Natural killer cell treated with Interleukin-12 subunit alpha and Interleukin-12 subunit beta and Interleukin-15 and Interleukin-18, amount 100 ng/mL, for 72 hours (primary cell): ENCODE results near the gene DMC1. TPM values are rescaled to one million over a fixed set of nuclear protein-coding genes. Genes with fewer than 3 reads are reported as not detected.
"Not testable (repeated sequence)": the region's sequence is repeated elsewhere in the genome, so short reads cannot be mapped to it uniquely, and the experiment has no call there.

Experiments used
- ATAC-seq, 2 donors: fragments of 150-1000 bp; cut with Tn5 transposase in 1 of 2; sonication (Bioruptor Pico), chemical (Tn5 transposase) in 1 of 2; 2 replicates each; pipeline ENCODE4 v1.10.0; 2021
- DNase-seq: peaks from one replicate; pipeline ENCODE4 v3.0.0; 2022; ENCODE audit warnings: low spot score
- H3K27ac Mint-ChIP-seq, 2 donors: 1 replicate in 1 of 2; 2 replicates in 1 of 2; pipeline ENCODE4 v1.8.0; 2022; ENCODE audit warnings: mixed read lengths in 2 of 2, mild to moderate bottlenecking in 1 of 2, moderate library complexity in 1 of 2
- H3K27me3 Mint-ChIP-seq, 2 donors: 1 replicate in 1 of 2; 2 replicates in 1 of 2; pipeline ENCODE4 v1.8.0; 2022; ENCODE audit warnings: mixed read lengths in 2 of 2
- H3K36me3 Mint-ChIP-seq: one replicate; pipeline ENCODE4 v1.8.0; 2022; ENCODE audit warnings: mixed read lengths
- H3K4me1 Mint-ChIP-seq, 2 donors: 1 replicate in 1 of 2; 2 replicates in 1 of 2; pipeline ENCODE4 v1.8.0; 2022; ENCODE audit warnings: low read depth in 2 of 2, mixed read lengths in 2 of 2, mild to moderate bottlenecking in 1 of 2
- H3K4me3 Mint-ChIP-seq: one replicate; pipeline ENCODE4 v1.8.0; 2022; ENCODE audit warnings: mixed read lengths
- H3K9me3 Mint-ChIP-seq: 2 replicates; pipeline ENCODE4 v1.8.0; 2022; ENCODE audit warnings: mixed read lengths
- total RNA-seq, 2 donors: library from RNA; stranded (reverse); gene quantifications; one replicate each; pipeline ENCODE4 v1.2.3, GENCODE V29; 2022

Gene DMC1
- total RNA-seq, 2 donors from 2014 or later, result 4.6 to 11.5 TPM

DNA sequence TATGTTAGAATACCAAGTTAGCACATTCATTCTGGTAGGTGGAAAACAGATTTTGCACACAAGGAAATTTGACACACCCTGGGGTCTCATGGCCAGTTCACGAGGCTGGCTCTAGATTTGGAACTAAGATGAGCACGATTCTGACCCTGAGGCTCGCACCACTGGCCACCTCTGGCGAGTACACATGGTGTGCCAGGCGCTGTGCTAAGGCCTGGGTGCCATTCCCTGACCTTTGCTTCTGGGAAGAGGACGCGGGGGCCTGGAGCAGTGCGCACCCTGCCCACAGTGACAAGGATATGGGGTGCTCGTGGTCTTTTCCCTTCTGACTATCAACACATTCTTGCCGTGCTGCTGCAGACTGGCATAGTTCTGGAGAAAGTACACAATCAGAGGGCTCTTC, 29.5 kb upstream of the DMC1 start:
- Mint-ChIP-seq H3K4me1 (no peaks in the 10 kb centered on the region), H3K27me3 (peaks cover 13 to 16% of the 10 kb centered on the region in 2 donors), H3K9me3 (no peaks in the 10 kb centered on the region), H3K4me3 (no peak overlapping the region), H3K36me3 (no peaks in the 10 kb centered on the region), H3K27ac (no peak overlapping the region)
- DNase-seq, result no peak
- ATAC-seq, result no peak

DNA sequence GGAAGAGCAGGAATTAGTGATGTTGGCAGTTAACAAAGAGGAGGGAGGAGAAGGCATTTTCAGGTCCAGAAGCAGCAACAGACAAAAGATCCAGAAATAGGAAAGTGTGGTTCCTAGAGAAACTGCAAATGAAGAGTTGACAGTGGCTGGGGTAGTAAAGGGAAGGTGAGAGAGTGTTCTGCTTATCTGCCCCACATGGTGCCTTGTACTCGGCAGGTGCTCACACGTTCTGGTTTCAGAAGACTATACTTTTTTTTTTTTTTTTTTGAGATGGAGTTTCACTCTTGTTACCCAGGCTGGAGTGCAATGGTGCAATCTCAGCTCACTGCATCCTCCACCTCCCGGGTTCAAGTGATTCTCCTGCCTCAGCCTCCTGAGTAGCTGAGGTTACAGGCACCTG, 12.9 kb upstream of the DMC1 start:
- H3K27ac Mint-ChIP-seq, DNase-seq: not testable (repeated sequence)

GRCh38 chr22:38578505-38578904, 8.5 kb upstream of the DMC1 start:
- Mint-ChIP-seq H3K9me3 (no peaks in the 10 kb centered on the region), H3K27me3 (peaks cover 3 to 4% of the 10 kb centered on the region in 2 donors), H3K4me1 (no peaks in the 10 kb centered on the region), H3K36me3 (no peaks in the 10 kb centered on the region), H3K4me3 (no peak overlapping the region), H3K27ac (no peak overlapping the region)
- DNase-seq (no peak), ATAC-seq (no peak)

More for the DNA sequence above, 12.9 kb upstream of the DMC1 start:
- not testable (repeated sequence) for ATAC-seq, H3K36me3 Mint-ChIP-seq, H3K9me3 Mint-ChIP-seq, H3K4me3 Mint-ChIP-seq, H3K4me1 Mint-ChIP-seq
- H3K27me3 Mint-ChIP-seq, result peaks cover 3 to 23% of the 10 kb centered on the region in 2 donors

- no peaks in the 10 kb centered on the region for H3K36me3 Mint-ChIP-seq
Measured at GRCh38 chr22:38572065-38572464, 2.1 kb upstream of the DMC1 start.

GRCh38 chr22:38570779-38571364, 889 bp upstream of the DMC1 start:
- ATAC-seq, result no peak
- no peaks in the 10 kb centered on the region for H3K36me3 Mint-ChIP-seq
- H3K9me3 Mint-ChIP-seq, result no peaks in the 10 kb centered on the region
- no peak for DNase-seq
- H3K4me1 Mint-ChIP-seq, result peaks cover 14 to 24% of the 10 kb centered on the region in 2 donors
- H3K27ac Mint-ChIP-seq, result peak overlapping the region; percentile 59 to 92
- no peaks in the 10 kb centered on the region for H3K27me3 Mint-ChIP-seq
- H3K4me3 Mint-ChIP-seq, result peak overlapping the region; percentile 99

More at GRCh38 chr22:38572065-38572464, 2.1 kb upstream of the DMC1 start:
- Mint-ChIP-seq H3K27me3 (no peaks in the 10 kb centered on the region), H3K27ac (no peak overlapping the region), H3K4me3 (no peak overlapping the region), H3K9me3 (no peaks in the 10 kb centered on the region), H3K4me1 (peaks cover 14 to 24% of the 10 kb centered on the region in 2 donors)
- DNase-seq (no peak), ATAC-seq (no peak)

GRCh38 chr22:38569181-38569971, 607 bp downstream of the DMC1 start:
- H3K4me1 Mint-ChIP-seq, result peaks cover 14 to 24% of the 10 kb centered on the region in 2 donors
- no peaks in the 10 kb centered on the region for H3K27me3 Mint-ChIP-seq
- peak overlapping the region; percentile 99 for H3K4me3 Mint-ChIP-seq
- ATAC-seq (no peak), DNase-seq (no peak)
- no peaks in the 10 kb centered on the region for H3K36me3 Mint-ChIP-seq
- no peaks in the 10 kb centered on the region for H3K9me3 Mint-ChIP-seq
- H3K27ac Mint-ChIP-seq, result peak overlapping the region; percentile 84 to 92

GRCh38 chr22:38567531-38568285, 2.3 kb downstream of the DMC1 start:
- no peak for DNase-seq
- ATAC-seq, result no peak
- H3K9me3 Mint-ChIP-seq, result no peaks in the 10 kb centered on the region
- no peaks in the 10 kb centered on the region for H3K27me3 Mint-ChIP-seq
- peak overlapping the region in 1 of 2 donors; percentile 92 for H3K27ac Mint-ChIP-seq
- H3K4me1 Mint-ChIP-seq, result peaks cover 14 to 24% of the 10 kb centered on the region in 2 donors
- H3K36me3 Mint-ChIP-seq, result no peaks in the 10 kb centered on the region
- H3K4me3 Mint-ChIP-seq, result no peak overlapping the region

DNA sequence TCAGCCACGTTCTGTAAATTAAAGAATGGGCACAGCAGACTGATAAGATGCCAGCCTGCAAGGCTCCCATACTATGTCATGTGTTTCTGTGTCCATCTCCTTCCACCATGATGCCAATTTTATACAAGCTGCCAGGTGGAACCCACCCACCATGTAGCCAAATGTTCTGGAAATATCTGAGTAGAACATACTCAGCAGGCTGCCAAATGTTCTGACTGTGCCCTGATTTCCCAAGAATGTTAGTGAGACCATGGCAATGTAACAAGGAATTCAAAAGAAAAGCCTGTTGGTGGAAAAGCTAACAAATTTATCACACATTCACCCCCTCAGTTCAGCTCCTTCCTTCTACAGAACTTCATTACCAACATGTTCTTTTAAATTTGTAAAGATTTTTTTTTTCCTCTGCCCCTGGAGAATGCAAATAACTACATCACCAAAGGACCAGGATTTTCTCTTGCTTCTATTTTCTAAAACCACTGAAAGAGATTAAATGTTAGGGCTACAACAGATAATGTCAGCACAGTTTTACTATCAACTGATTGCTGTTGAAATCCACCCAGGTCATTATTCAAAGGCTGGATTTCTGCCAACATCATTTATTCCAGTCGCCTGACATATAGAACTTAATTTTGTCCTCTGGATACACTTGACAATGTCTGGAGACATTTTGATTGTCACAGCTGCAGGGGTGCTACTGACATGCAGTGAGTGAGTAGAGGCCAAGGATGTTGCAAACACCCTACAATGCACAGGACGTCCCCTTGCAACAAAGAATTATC, 3.1 kb downstream of the DMC1 start:
- Mint-ChIP-seq H3K4me1 (peaks cover 14 to 24% of the 10 kb centered on the region in 2 donors), H3K27ac (no peak overlapping the region), H3K27me3 (no peaks in the 10 kb centered on the region), H3K9me3 (no peaks in the 10 kb centered on the region), H3K4me3 (no peak overlapping the region), H3K36me3 (no peaks in the 10 kb centered on the region)
- ATAC-seq (no peak), DNase-seq (no peak)

DNA sequence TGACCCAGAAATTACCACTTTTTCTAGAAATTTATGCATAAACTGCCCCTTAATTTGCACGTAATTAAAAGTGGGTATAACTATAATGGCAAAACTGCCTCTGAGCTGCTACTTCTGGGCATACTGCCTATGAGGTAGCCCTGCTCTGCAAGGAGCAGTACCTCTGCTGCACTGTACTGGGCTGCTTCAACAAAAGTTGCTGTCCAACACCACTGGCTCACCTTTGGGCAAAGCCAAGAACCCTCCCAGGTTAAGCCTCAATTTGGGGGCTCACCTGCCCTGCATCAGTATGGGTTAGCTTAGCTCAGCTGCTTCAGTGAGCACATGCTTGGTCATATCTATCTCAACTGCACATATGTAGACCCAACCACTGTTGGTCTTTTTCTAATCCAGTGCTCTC, 4.5 kb downstream of the DMC1 start:
- peaks cover 5 to 12% of the 10 kb centered on the region in 2 donors for H3K4me1 Mint-ChIP-seq
- peak overlapping the region in 1 of 2 donors; percentile 32 for H3K27ac Mint-ChIP-seq
- ATAC-seq (no peak), DNase-seq (no peak)
- no peaks in the 10 kb centered on the region for H3K36me3 Mint-ChIP-seq
- H3K9me3 Mint-ChIP-seq, result no peaks in the 10 kb centered on the region
- no peak overlapping the region for H3K4me3 Mint-ChIP-seq
- H3K27me3 Mint-ChIP-seq, result no peaks in the 10 kb centered on the region

- no peak for ATAC-seq
- Mint-ChIP-seq H3K27me3 (no peaks in the 10 kb centered on the region), H3K9me3 (no peaks in the 10 kb centered on the region), H3K4me3 (no peak overlapping the region), H3K27ac (no peak overlapping the region), H3K36me3 (no peaks in the 10 kb centered on the region), H3K4me1 (peaks cover 2 to 9% of the 10 kb centered on the region in 2 donors)
- no peak for DNase-seq
Measured at GRCh38 chr22:38564669-38565068, 5.3 kb downstream of the DMC1 start.

DNA sequence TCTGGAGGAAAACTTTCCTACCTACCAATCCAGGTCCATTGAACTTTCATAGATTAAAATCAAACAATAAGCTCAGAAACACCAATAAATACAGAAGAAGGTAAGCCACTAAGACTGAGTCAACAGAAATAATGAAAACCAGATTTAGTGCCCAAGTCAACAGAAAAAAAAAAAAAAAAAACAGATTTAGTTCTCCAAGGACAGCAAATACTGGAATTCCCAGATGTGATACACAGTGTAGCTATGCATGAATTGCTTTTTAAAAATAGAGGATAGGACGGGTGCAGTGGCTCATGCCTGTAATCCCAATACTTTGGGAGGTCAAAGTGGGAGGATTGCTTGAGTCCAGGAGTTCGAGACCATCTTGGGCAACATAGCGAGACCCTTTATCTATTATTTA, 15.7 kb downstream of the DMC1 start:
- H3K4me3 Mint-ChIP-seq, result no peak overlapping the region
- no peaks in the 10 kb centered on the region for H3K27me3 Mint-ChIP-seq
- no peak for ATAC-seq
- no peak overlapping the region for H3K27ac Mint-ChIP-seq
- H3K4me1 Mint-ChIP-seq, result no peaks in the 10 kb centered on the region
- no peaks in the 10 kb centered on the region for H3K9me3 Mint-ChIP-seq
- DNase-seq, result no peak
- no peaks in the 10 kb centered on the region for H3K36me3 Mint-ChIP-seq

DNA sequence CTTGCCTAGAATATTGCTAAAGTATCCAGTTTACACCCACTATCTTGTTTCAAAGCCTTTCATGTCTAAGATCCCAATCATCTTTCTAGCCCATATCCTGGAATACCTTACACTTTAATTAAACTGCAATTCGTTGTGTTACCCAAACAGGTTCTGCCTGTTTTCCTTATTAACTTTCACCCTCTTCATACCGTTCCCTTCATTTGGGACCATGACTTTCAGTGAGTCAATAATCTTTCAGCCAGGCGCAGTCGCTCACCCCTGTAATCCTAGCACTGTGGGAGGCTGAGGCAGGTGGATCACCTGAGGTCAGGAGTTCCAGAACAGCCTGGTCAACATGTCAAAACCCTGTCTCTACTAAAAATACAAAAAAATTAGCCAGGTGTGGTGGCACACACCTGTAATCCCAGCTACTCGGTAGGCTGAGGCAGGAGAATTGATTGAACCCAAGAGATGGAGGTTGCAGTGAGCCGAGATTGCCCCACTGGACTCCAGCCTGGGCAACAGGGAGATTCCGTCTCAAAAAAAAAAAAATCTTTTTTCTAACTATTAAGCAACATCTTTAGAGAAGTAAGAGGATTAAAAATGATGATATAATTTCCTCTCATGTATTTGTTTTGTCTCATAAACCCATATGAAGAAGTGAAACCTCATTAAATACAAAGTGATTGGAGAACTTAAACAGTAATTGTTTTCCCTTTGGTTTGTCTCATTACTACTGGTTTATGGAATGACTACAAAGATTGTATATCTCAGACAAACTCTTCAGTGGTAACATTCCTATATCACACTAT, 20.7 kb downstream of the DMC1 start:
- no peak for ATAC-seq
- no peaks in the 10 kb centered on the region for H3K9me3 Mint-ChIP-seq
- H3K4me1 Mint-ChIP-seq, result no peaks in the 10 kb centered on the region
- H3K27ac Mint-ChIP-seq, result no peak overlapping the region
- no peak for DNase-seq
- no peaks in the 10 kb centered on the region for H3K27me3 Mint-ChIP-seq
- H3K4me3 Mint-ChIP-seq, result no peak overlapping the region
- H3K36me3 Mint-ChIP-seq, result peaks cover 1% of the 10 kb centered on the region

DNA sequence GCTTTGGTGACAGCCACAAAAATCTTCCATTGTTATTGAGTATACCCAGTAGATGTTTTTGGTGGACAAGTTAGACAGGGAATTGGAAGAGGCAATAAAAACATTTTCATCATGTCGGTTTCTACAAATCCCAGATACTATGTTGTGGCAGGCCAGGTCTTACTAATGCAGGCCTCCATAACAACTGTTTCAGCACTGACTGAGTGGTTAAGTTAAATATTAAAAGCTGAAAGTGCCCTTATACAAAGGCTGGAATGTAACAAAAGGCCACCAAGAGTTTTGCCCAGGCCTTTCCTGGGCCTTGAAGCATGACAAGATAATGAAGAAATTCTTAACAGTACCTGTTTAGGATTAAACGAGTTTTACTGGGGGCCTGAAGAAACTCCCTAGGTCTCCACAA, 29.3 kb downstream of the DMC1 start:
- peaks cover 21% of the 10 kb centered on the region for H3K36me3 Mint-ChIP-seq
- ATAC-seq (no peak), DNase-seq (no peak)
- H3K27ac Mint-ChIP-seq, result no peak overlapping the region
- peaks cover 4% of the 10 kb centered on the region for H3K9me3 Mint-ChIP-seq
- H3K27me3 Mint-ChIP-seq, result no peaks in the 10 kb centered on the region
- no peak overlapping the region for H3K4me3 Mint-ChIP-seq
- no peaks in the 10 kb centered on the region for H3K4me1 Mint-ChIP-seq
